ENCODE measurements around the gene HPSE2. TPM values are rescaled to one million over a fixed set of nuclear protein-coding genes. Genes with fewer than 3 reads are reported as not detected.

Gene HPSE2
- polyA plus RNA-seq, 1 experiment = not detected

DNA sequence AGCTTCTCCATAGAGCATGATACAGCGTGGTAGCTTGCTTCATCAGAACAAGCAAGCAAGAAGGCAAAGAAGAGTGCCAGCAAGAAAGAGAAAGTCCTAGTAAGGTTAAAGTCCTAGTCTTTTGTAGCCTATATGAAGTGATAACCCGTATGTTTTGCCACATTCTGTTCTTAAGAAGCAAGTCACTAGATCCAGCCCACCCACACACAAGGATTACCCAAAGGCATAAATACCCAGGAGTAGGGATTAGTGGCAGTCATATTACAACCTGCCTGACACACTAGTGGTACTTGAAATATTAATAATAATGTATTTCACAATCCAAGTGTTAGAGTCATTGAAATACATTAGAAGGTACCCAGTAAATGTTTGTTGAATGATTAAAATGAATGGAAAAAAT is 285.5 kb downstream of the HPSE2 start:
- no peaks in the 10 kb centered on the region for H3K27me3 ChIP-seq (ENCODE audit: control insufficient read depth, insufficient read depth, low read length)
- no peaks in the 10 kb centered on the region for H3K36me3 ChIP-seq (ENCODE audit: control insufficient read depth, insufficient read depth, low read length)
- no peak overlapping the region for H3K4me3 ChIP-seq (ENCODE audit: low read depth, low read length)
- POLR2A ChIA-PET = no interaction called here
- no peak for DNase-seq (ENCODE audit: low read depth)
- CTCF ChIA-PET = no interaction called here
- TF ChIP-seq, protein P1, sequence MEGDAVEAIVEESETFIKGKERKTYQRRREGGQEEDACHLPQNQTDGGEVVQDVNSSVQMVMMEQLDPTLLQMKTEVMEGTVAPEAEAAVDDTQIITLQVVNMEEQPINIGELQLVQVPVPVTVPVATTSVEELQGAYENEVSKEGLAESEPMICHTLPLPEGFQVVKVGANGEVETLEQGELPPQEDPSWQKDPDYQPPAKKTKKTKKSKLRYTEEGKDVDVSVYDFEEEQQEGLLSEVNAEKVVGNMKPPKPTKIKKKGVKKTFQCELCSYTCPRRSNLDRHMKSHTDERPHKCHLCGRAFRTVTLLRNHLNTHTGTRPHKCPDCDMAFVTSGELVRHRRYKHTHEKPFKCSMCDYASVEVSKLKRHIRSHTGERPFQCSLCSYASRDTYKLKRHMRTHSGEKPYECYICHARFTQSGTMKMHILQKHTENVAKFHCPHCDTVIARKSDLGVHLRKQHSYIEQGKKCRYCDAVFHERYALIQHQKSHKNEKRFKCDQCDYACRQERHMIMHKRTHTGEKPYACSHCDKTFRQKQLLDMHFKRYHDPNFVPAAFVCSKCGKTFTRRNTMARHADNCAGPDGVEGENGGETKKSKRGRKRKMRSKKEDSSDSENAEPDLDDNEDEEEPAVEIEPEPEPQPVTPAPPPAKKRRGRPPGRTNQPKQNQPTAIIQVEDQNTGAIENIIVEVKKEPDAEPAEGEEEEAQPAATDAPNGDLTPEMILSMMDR (IDR thresholded peaks at IDR 0.05; ENCODE audit: insufficient read depth, low read depth, low read length) = no peak

DNA sequence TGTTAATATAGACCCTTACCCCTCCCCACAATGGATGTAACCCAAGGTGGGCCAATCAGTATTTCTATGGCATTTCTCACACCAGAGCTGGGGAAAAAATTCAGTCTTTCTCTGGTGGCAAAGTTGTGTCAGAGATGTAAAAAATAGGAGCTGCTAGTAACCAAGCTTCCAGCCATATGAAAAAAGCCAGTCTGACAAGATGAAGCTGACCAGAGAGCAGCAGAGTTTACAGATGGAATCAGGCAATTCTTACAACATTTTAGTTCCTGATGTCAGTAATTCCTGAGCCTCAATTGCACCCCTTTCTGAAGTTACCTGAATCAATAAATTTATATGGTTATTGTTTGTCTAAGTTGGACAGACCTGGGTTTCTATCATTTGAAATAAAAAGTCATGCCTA is 286.3 kb downstream of the HPSE2 start:
- Histone ChIP-seq H3K4me3 (ENCODE audit: low read depth, low read length) (no peak overlapping the region), H3K36me3 (ENCODE audit: control insufficient read depth, insufficient read depth, low read length) (no peaks in the 10 kb centered on the region), H3K27me3 (ENCODE audit: control insufficient read depth, insufficient read depth, low read length) (no peaks in the 10 kb centered on the region)
- TF ChIP-seq, protein P1 (IDR thresholded peaks at IDR 0.05; ENCODE audit: insufficient read depth, low read depth, low read length) = no peak
- CTCF ChIA-PET = no interaction called here
- POLR2A ChIA-PET = no interaction called here
- no peak for DNase-seq (ENCODE audit: low read depth)

DNA sequence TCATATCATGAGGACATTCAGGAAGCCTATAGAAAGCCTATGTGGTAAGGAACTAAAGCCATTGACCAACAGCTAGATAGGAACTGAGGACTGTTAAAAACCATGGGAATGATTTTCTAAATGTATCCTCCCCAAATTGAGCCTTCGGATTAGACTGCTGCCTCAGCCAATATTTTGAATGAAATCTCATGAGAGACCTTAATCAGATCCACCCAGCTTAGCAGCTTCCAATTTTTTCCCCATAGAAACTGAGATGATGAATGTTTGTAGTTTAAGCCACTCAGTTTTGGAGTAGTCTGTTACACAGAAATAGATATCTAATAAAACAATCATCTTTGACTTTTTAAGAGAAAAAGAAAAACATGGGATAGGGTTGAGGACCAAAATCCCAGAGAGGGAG is 292.0 kb downstream of the HPSE2 start:
- ChIA-PET CTCF (interaction anchor here (1.1 kb wide), 1 partner anchor 33 kb away, joined by 3 read pairs; no protein-coding TSS in a partner anchor), POLR2A (no interaction called here)
- no peaks in the 10 kb centered on the region for H3K36me3 ChIP-seq (ENCODE audit: control insufficient read depth, insufficient read depth, low read length)
- DNase-seq (ENCODE audit: low read depth) = no peak
- no peak overlapping the region for H3K4me3 ChIP-seq (ENCODE audit: low read depth, low read length)
- no peaks in the 10 kb centered on the region for H3K27me3 ChIP-seq (ENCODE audit: control insufficient read depth, insufficient read depth, low read length)
- TF ChIP-seq, protein P1 (IDR thresholded peaks at IDR 0.05; ENCODE audit: insufficient read depth, low read depth, low read length) = no peak

DNA sequence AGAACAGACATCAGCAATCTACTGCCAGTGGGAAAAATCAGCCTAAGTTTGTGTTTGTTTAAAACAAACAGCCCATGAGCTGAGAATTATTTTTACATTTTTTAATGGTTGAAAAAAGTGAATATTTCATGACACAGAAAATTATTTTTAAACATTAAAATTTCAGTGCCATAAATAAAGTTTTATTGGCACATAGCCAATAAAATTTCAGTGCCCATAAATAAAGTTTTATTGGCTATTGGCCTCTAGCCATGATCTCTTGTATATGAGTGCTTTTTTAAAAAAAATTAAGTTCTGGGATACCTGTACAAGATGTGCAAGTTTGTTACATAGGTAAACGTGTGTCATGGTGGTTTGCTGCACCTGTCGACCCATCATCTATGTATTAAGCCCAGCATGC is 305.9 kb downstream of the HPSE2 start:
- Histone ChIP-seq H3K4me3 (ENCODE audit: low read depth, low read length) (no peak overlapping the region), H3K36me3 (ENCODE audit: control insufficient read depth, insufficient read depth, low read length) (no peaks in the 10 kb centered on the region), H3K27me3 (ENCODE audit: control insufficient read depth, insufficient read depth, low read length) (no peaks in the 10 kb centered on the region)
- ChIA-PET POLR2A (no interaction called here), CTCF (no interaction called here)
- DNase-seq (ENCODE audit: low read depth) = no peak
- TF ChIP-seq, protein P1 (IDR thresholded peaks at IDR 0.05; ENCODE audit: insufficient read depth, low read depth, low read length) = no peak

- Histone ChIP-seq H3K4me3 (ENCODE audit: low read depth, low read length) (no peak overlapping the region), H3K36me3 (ENCODE audit: control insufficient read depth, insufficient read depth, low read length) (no peaks in the 10 kb centered on the region), H3K27me3 (ENCODE audit: control insufficient read depth, insufficient read depth, low read length) (no peaks in the 10 kb centered on the region)
- ChIA-PET POLR2A (no interaction called here), CTCF (no interaction called here)
- no peak for DNase-seq (ENCODE audit: low read depth)
- TF ChIP-seq, protein P1 (IDR thresholded peaks at IDR 0.05; ENCODE audit: insufficient read depth, low read depth, low read length) = no peak
These were observed 310.0 kb downstream of the HPSE2 start for GRCh38 chr10:98925651-98926050.

All from BJ (cell line).